Cardiac septum (tissue), 1 donor: ENCODE results near the gene ID3. TPM values are rescaled to one million over a fixed set of nuclear protein-coding genes. Genes with fewer than 3 reads are reported as not detected.

ENCODE experiments used
- DNase-seq: peaks from one replicate; pipeline ENCODE4 v3.0.0-alpha.2; 2020; ENCODE audit warnings: low spot score
- intact Hi-C: fragments of 100-400 bp; cut with DNase I; formaldehyde crosslinking; loops from one replicate; pipeline ENCODE4 v1.14.0; 2022
- long read RNA-seq: library from polyadenylated mRNA; unstranded; transcript quantifications from one replicate; pipeline ENCODE4 v2.0.0, GENCODE V29; 2021
- total RNA-seq: library from RNA; stranded (reverse); fragmentation: NEBNext Ultra II Directional; extraction: Animal tissue kit (Norgen Biotek cat#: 25700); gene quantifications from one replicate; pipeline ENCODE4 v1.2.1, GENCODE V29; 2021
- donor health status: DM: no; HTN: no; CAD: no.

ID3 gene
- total RNA-seq, result 126 TPM
- long read RNA-seq, transcript ID3-201 (3 exons, 1,251 nt), result major isoform, 153 of 206 reads
- long read RNA-seq, partial matches to known transcripts, result 0 of 206 reads
- long read RNA-seq, other reads (novel, unspliced or antisense), result 48 of 206 reads

GRCh38 chr1:23559136-23559984 lies at the start of gene ID3:
Gene ID3, minus strand, starts transcription at chr1:23559501. Its CDS starts 75 bp downstream, at chr1:23559426.
- intact Hi-C loops, result no loop called here
- peak; percentile 99 for DNase-seq

GRCh38 chr1:23607944-23608343 lies 48.6 kb upstream of the ID3 start:
- no peak for DNase-seq
- intact Hi-C loops, result no loop called here

GRCh38 chr1:23601968-23602876 lies 42.9 kb upstream of the ID3 start:
- no peak for DNase-seq
- intact Hi-C loops, result no loop called here

DNA sequence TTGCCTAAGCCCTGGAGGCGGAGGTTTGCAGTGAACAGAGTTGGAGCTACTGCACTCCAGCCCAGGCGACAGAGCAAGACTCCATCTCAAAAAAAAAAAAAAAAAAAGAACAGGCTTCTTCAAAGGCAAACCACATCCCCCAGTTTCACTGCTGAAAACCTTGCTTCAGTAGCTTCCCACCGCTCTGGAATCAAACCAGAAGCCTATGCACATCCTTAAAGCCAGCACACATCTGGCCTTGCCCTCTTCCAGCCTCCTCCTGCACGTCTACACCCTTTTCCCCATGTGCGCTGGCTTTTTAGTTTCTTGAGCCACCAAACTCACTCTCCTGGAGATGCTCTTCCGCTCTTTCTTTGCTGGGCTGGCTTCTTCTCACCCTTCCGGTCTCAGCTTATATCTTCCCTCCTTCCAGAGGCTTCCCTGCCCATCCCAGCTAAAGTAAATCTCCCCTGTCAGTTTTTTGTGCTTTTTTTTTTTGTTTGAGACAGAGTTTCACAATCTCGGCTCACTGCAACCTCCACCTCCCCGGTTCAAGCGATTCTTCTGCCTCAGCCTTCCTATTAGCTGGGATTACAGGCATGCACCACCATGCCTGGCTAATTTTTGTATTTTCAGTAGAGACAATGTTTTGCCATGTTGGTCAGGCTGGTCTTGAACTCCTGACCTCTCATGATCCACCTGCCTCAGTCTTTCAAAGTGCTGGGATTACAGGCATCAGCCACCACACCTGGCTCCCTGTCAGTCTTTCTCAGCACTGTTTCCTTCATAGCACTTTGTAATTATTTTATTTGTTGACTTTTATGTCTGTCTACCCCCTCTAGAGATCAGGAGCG lies 42.0 kb upstream of the ID3 start:
- no peak for DNase-seq
- intact Hi-C loops, result no loop called here

DNA sequence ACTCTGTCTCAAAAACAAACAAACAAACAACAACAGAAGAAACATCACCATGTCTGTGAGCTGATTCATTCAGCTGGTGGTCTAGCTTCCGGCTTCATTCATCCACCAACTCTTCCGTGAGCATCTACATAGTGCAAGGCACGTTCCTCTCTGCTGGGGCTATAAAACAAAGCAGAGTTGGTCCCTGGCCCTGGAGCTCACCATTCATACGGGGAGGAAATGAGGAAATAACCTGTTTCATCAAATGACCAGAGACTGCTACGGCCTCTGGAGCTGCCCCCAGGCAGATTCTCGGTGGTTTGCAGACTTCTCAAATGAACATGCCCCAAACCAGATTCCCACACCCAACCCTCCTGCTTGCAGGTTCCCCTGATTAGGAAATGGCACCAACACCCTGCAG lies 41.0 kb upstream of the ID3 start:
- no peak for DNase-seq

GRCh38 chr1:23599125-23599524 lies 39.8 kb upstream of the ID3 start:
- intact Hi-C loops, result no loop called here
- DNase-seq, result no peak

More for the DNA sequence above, 41.0 kb upstream of the ID3 start:
- intact Hi-C loops, result no loop called here

DNA sequence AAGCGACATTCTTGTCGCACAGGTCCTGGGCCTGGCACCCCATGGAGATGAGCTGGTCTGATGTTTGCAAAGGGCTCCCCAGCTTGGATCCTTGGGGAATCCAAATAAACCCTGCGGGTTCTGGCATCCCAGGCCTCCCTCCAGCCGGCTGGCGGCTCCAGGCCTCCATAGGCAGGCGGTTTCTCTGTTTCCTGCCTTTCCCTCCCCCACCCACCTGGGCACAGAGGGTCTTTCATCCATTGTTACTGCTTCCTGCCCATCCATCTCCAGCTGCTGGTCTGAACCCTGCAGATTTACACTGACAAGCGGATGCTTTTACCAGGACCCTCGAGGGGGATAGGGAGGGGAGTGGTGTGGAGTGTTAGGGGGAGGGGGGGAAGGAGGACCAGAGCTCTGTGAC lies 39.1 kb upstream of the ID3 start:
- no peak for DNase-seq

DNA sequence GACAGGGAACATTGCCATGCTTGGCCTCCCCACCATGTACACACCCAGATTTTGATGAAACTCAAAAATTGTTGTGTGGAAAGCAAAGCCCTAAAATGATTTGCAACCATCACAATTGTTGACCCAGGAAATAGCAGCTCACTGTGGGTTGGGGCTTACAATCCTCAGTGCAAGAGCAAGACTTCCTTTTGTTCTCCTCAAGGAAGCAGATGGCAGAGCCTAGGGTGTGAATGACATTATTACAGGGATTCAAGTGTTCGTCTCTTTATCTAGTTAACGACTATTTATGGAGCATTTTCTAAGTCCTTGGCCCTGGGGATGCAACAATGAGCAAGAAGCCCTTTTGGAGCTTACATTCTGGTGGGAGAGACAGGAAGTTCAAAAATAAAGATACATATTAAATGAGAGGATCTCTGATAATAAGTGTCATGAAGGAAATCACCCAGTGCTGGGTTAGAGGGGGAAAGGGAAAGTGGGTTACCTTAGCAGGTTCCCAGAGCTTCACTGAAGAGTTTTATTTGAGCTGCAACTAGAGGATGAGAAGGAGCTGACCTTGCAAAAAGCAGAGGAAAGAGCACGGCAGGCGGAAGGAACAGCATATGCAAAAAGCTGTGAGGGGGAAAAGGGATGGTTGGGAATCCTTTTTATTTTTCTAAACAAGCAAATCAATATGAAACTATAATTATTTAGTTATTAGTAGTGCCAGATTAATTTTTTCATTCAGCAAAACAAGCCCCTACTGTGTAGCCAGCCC lies 38.5 kb upstream of the ID3 start:
- no peak for DNase-seq
- intact Hi-C loops, result no loop called here

More for the DNA sequence above, 39.1 kb upstream of the ID3 start:
- intact Hi-C loops, result no loop called here

DNA sequence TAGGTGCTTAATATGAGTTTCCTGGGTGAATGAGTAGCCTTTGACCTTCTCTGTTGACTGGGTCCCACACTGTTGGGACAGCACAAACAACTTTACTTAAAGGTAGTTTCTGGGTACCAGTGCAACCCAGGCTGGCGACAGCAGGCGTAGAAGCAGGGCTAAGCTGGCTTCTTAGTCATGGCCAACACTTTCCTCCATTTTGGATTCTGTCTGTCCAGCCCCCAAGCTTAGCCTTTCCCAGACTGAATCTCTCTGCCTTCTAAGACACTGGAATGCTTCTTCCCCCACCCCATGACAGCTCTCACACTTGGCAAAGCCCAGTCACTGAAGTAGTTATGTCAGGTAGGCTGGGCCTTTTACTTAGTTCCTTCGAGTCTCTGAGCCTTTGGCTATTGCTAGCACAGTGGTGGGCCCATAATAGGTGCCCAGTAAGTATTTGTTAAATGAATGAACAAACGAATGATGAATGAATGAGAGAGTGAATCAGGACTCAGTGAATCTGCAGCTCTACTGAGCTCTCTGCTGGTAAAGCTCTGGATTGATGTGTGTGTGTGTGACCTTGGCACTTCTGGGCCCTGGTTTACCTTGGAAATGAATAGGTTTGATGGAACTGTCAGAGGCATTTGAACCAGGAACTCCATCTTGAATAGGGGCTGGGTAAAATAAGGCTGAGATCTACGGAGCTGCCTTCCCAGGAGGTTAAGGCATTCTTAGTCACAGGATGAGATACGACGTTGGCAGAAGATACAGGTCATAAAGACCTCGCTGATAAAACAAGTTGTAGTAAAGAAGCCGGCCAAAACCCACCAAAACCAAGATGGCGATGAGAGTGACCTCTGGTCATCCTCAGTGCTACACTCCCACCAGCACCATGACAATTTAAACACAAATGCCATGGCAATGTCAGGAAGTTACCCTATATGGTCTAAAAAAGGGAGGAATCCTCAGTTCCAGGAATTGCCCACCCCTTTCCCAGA lies 37.4 kb upstream of the ID3 start:
- intact Hi-C loops, result no loop called here
- DNase-seq, result no peak

GRCh38 chr1:23594927-23595353 lies 35.6 kb upstream of the ID3 start:
- DNase-seq, result no peak
- intact Hi-C loops, result loop anchor here (5.0 kb wide), 1 partner anchor 37 kb away; no protein-coding TSS in a partner anchor

- no peak for DNase-seq
- intact Hi-C loops, result loop anchor here (5.0 kb wide), 1 partner anchor 38 kb away; no protein-coding TSS in a partner anchor
Measured at GRCh38 chr1:23594149-23594907, 35.0 kb upstream of the ID3 start.

DNA sequence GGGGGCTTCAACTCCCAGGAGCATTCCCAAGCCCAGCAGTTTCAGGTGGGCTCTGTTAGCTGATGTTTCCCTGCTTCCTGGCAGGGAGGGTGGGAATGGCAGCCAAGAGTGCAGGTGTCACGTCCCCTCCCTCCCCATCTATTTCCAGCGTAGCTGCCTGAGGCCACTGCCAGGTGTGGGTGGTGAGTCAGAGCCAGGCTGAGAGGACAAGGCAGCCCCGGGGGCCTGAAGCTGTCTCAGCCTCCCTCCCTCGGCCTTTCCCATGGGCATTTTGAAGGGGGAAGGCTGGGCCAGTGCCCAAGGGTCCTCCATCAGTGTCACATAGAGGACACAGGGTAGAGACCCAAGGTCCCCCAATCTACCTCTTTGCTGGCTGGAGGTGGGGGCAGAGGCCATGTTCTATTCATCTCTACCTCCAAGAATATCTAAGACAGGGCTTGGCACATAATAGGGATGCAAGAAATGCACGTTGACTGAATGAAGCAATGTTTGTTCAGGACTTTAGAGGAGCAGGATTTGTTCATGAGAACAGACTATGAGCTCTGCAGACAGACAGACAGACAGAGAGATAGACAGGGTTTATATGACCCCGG lies 34.4 kb upstream of the ID3 start:
- intact Hi-C loops, result loop anchor here (5.0 kb wide), 1 partner anchor 39 kb away; no protein-coding TSS in a partner anchor
- no peak for DNase-seq

GRCh38 chr1:23593042-23593521 lies 33.8 kb upstream of the ID3 start:
- intact Hi-C loops, result loop anchor here (5.0 kb wide), 1 partner anchor 39 kb away; no protein-coding TSS in a partner anchor
- no peak for DNase-seq

DNA sequence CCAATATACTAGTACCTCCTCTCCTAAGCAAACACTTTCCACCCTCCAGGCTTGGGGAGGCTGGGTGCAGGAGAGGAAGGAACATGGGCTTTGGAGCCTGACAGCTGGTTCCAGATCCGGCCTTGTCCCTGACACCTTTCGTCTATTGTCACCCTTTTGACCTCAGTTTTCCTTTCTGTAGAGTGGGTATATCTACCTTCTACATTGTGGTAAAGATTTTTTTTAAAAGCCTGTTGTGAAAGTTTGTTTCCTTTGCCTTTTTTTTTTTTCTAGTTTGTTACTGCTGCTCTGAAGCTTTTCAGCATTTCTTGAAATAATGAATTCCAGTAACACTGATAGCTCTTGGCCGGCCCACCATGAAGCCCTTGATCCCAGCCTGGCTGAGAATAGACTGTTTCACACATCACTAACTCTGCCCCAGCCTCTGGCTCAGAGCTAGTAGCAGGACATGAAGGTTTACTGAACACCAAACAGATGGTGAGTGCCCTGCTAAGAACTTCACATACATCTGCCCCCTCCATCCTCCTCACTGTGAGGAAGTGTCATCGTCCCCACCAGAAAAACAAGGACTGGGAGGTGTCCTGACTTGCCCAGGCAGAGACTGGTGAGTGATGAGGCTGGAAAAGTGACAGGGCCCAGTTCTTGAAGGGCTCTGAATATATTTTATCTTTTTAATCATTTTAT lies 33.0 kb upstream of the ID3 start:
- DNase-seq, result no peak
- intact Hi-C loops, result loop anchor here (5.0 kb wide), 1 partner anchor 40 kb away; no protein-coding TSS in a partner anchor

DNA sequence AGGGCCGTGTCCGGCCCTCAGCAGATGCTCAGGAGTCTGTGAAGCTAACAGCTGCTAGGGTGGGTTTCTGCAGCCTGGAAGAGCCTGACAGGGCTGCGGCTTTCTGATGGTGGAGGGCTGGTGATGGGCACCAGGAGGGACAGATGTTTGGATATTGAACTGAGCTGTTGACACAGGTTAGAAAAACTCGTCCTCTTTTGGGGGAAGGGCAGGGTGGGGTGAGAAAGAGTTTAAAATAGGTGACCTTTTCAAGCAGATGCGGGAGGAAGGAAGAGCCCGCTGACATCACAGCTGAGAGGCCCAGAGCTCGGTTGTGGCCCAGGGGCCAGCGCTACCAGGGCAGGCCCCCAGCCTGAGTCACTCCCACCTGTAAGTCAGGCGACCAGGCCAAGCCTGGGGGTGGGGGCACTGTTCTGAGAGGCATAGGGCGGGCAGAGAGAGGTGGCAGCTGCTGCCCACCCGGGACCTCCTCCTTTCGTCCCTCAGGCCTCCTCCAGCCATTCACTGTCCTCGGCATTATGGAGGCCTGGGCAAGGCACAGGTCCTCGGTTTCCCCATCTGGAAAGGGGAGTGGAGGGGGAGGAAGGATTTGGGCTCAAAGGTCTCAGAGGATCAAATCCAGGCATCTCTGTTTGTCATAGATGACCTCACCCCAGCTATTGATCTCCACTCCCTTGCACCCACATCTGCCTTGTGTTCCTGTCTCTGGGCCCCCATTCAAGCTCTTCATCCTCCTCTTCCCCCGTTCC lies 32.3 kb upstream of the ID3 start:
- DNase-seq, result no peak
- intact Hi-C loops, result loop anchor here (5.0 kb wide), 1 partner anchor 41 kb away; no protein-coding TSS in a partner anchor
